Body of pancreas (tissue), 4 donors: Measurements from ENCODE around the gene LTBR. TPM values are rescaled to one million over a fixed set of nuclear protein-coding genes. Genes with fewer than 3 reads are reported as not detected.
"Not testable (repeated sequence)": the region's sequence is repeated elsewhere in the genome, so short reads cannot be mapped to it uniquely, and the experiment has no call there.

Experiments used
- ATAC-seq: fragments of 150-250 bp; one replicate; pipeline ENCODE4 v1.9.1; 2016
- DNase-seq, 4 donors: peaks; one replicate each; pipeline ENCODE4 v3.0.0-alpha.2; 2019
- H3K27ac ChIP-seq, 4 donors: fragments of 200-600 bp; sonication (generic); 1 replicate in 3 of 4; 2 replicates in 1 of 4; pipeline versions ENCODE4 v1.5.1 to v1.6.1; 2016 to 2019; ENCODE audit warnings: mild to moderate bottlenecking in 1 of 4, mixed read lengths in 1 of 4, moderate library complexity in 1 of 4
- H3K27me3 ChIP-seq, 2 donors: fragments of 200-600 bp; sonication (generic); one replicate each; pipeline ENCODE4 v1.6.0; 2016; ENCODE audit warnings: mild to moderate bottlenecking in 1 of 2
- H3K36me3 ChIP-seq, 2 donors: fragments of 200-600 bp; sonication (generic); replicated peaks in 1 of 2; 2 replicates each; pipeline ENCODE4 v1.5.1; 2016; ENCODE audit warnings: low read depth in 2 of 2; ENCODE audit not compliant: insufficient read depth in 1 of 2
- H3K4me1 ChIP-seq: fragments of 200-600 bp; sonication (generic); one replicate; pipeline ENCODE4 v1.6.0; 2016
- H3K4me3 ChIP-seq, 2 donors: fragments of 200-600 bp; sonication (generic); 1 replicate in 1 of 2; 2 replicates in 1 of 2; pipeline ENCODE4 v1.5.1; 2016 to 2019
- H3K9me3 ChIP-seq, 3 donors: fragments of 200-600 bp; sonication (generic); 1 replicate in 2 of 3; 2 replicates in 1 of 3; pipeline ENCODE4 v1.5.1; 2016
- CTCF ChIP-seq, 7 experiments: fragments of 450-650 bp in 4 of 7; fragments of 200-600 bp in 3 of 7; sonication (generic) in 3 of 7; IDR thresholded peaks; one replicate each; pipeline ENCODE4 v1.5.1; 2016 to 2019; ENCODE audit warnings: antibody characterized with exemption in 7 of 7
- POLR2A ChIP-seq, 3 donors: fragments of 450-650 bp; IDR thresholded peaks; one replicate each; pipeline ENCODE4 v1.6.1; 2016; ENCODE audit warnings: antibody characterized with exemption in 3 of 3, mild to moderate bottlenecking in 2 of 3
- WGBS, 2 donors: methylation state at CpG; one replicate each; pipeline ENCODE4 v1.1.5; 2017; 5-methylcytosine and 5-hydroxymethylcytosine counted together
- intact Hi-C: fragments of 100-400 bp; cut with DNase I; formaldehyde crosslinking; loops from one replicate; pipeline ENCODE4 v1.15.1; 2023
- total RNA-seq, 2 donors: library from RNA; depleted of rRNA; stranded (reverse); fragments of >200 nt; gene quantifications; one replicate each; pipeline ENCODE4 v1.1.0, GENCODE V29; 2016

LTBR gene
- total RNA-seq, 2 donors from 2014 or later, result 111 to 173 TPM

DNA sequence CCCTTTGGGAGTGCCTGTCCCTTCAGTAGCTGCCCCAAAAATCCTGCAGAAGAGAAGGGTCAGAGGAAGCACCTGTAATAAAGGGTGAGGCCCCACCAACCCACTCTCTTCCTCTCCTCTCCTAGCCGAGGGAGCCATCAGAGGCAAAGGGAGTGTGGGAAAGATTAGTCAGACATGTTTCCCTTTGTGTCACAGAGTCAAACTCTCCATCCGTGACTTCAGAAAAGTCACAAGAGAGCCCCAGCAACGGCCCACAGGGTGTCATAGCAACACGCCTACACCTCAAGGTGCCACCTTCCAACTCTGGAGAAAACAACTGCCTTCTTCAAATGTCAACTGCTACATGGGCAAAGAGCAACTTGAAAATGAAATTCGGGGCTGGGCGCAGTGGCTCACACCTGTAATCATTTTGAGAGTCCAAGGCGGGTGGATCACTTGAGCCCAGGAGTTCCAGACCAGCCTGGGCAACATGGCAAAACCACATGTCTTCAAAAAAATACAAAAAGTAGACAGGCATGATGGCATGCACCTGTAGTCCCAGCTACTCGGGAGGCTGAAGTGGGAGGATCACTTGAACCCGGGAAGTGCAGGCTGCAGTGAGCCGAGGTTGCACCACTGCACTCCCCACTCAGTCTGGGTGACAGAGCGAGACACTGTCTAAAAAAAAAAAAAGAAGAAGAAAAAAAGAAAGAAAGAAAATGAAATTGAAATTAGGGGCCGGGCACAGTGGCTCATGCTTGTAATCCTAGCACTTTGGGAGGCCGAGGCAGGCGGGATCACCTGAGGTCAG lies 43.1 kb downstream of the LTBR start:
- 74 to 79% methylated on average over 14 of the region's 14 CpGs for WGBS, 2 donors
- no peak overlapping the region for H3K27ac ChIP-seq

DNA sequence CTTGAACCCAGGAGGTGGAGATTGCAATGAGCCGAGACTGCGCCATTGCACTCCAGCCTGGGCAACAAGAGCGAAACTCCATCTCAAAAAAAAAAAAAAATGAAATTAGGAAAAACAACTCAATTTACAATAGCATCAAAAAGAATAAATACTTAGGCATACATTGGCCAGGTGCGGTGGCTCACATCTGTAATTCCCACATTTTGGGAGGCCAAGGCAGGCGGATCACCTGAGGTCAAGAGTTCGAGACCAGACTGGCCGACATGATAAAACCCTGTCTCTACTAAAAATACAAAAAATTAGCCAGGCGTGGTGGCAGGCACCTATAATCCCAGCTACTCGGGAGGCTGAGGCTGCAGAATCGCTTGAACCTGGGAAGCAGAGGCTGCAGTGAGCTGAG lies 43.8 kb downstream of the LTBR start:
- H3K9me3 ChIP-seq, DNase-seq, ATAC-seq, H3K27ac ChIP-seq, H3K27me3 ChIP-seq, H3K4me3 ChIP-seq, H3K36me3 ChIP-seq: not testable (repeated sequence)
- peaks cover 16% of the 10 kb centered on the region for H3K4me1 ChIP-seq
- intact Hi-C loops, result loop anchor here (5.0 kb wide), 2 partner anchors 35 to 115 kb away; no protein-coding TSS in a partner anchor
- 89 to 90% methylated on average over 10 of the region's 10 CpGs for WGBS, 2 donors

More for the DNA sequence above, 43.1 kb downstream of the LTBR start:
- Histone ChIP-seq H3K4me3 (no peak overlapping the region), H3K4me1 (peaks cover 16% of the 10 kb centered on the region), H3K27me3 (no peaks in the 10 kb centered on the region), H3K36me3 (no peaks in the 10 kb centered on the region), H3K9me3 (no peaks in the 10 kb centered on the region)
- DNase-seq, result no peak
- no peak for ATAC-seq
- intact Hi-C loops, result loop anchor here (5.0 kb wide), 2 partner anchors 35 to 115 kb away; no protein-coding TSS in a partner anchor
- TF ChIP-seq POLR2A (IDR thresholded peaks at IDR 0.05), result no peak

DNA sequence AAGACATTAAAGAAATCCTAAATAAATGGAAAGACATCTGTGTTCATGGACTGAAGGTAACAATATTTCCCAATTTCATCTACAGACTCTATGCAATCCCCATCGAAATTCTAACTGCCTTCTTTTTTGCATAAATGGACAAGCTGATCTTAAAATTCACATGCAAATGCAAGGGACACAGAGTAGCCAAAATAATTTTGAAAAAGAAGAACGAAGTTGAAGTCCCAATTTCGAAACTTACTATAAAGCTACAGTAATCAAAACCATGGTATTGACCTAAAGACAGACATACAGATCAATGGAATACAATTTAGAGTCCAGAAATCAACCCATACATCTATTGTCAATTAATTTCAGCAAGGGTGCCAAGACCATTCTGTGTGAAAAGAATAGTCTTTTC lies 44.4 kb downstream of the LTBR start:
- Histone ChIP-seq H3K4me3 (no peak overlapping the region), H3K27ac (no peak overlapping the region), H3K4me1 (peaks cover 14% of the 10 kb centered on the region), H3K9me3 (no peaks in the 10 kb centered on the region), H3K36me3 (no peaks in the 10 kb centered on the region), H3K27me3 (no peaks in the 10 kb centered on the region)
- DNase-seq, result no peak
- ATAC-seq, result no peak
- TF ChIP-seq POLR2A (IDR thresholded peaks at IDR 0.05) (no peak), CTCF (IDR thresholded peaks at IDR 0.05) (no peak)
- intact Hi-C loops, result loop anchor here (5.0 kb wide), 2 partner anchors 34 to 114 kb away; no protein-coding TSS in a partner anchor
- 58 to 62% methylated on average over 3 of the region's 3 CpGs for WGBS, 2 donors

- Histone ChIP-seq H3K36me3 (no peaks in the 10 kb centered on the region), H3K27ac (peak overlapping the region in 2 of 4 donors; percentile 36 to 44), H3K9me3 (no peaks in the 10 kb centered on the region), H3K4me1 (peaks cover 5% of the 10 kb centered on the region), H3K27me3 (no peaks in the 10 kb centered on the region), H3K4me3 (no peak overlapping the region)
- TF ChIP-seq POLR2A (IDR thresholded peaks at IDR 0.05), result no peak
- TF ChIP-seq CTCF (IDR thresholded peaks at IDR 0.05), result no peak
- DNase-seq (peak; percentile 69 to 81 (median 78)), ATAC-seq (peak; percentile 85)
- 29 to 32% methylated on average over 19 of the region's 19 CpGs for WGBS, 2 donors
- intact Hi-C loops, result no loop called here
Observed at GRCh38 chr12:6430124-6430989, 46.4 kb downstream of the LTBR start.

GRCh38 chr12:6432991-6433390 lies 49.0 kb downstream of the LTBR start:
- WGBS, 2 donors, result 70 to 86% methylated on average over 5 of the region's 5 CpGs
- Histone ChIP-seq H3K4me1 (peaks cover 5% of the 10 kb centered on the region), H3K27ac (no peak overlapping the region), H3K4me3 (no peak overlapping the region), H3K9me3 (no peaks in the 10 kb centered on the region), H3K27me3 (no peaks in the 10 kb centered on the region), H3K36me3 (no peaks in the 10 kb centered on the region)
- DNase-seq, result no peak
- no peak for TF ChIP-seq POLR2A (IDR thresholded peaks at IDR 0.05)
- intact Hi-C loops, result no loop called here
- ATAC-seq, result no peak
